H1 (cell line): ENCODE results near the gene ARHGEF40. TPM values are rescaled to one million over a fixed set of nuclear protein-coding genes. Genes with fewer than 3 reads are reported as not detected.

ENCODE experiments used
- CTCF ChIA-PET: fragments of 300-600 bp; sonication (Branson Sonifier 250); formaldehyde crosslinking; loops from one replicate; lab custom pipeline; 2021; ENCODE audit not compliant: partially characterized antibody; lab: Charles Lee
- POLR2A ChIA-PET: fragments of 300-600 bp; sonication (Branson Sonifier 250); formaldehyde crosslinking; loops from one replicate; lab custom pipeline; 2021; ENCODE audit warnings: inconsistent platforms; ENCODE audit not compliant: partially characterized antibody; lab: Charles Lee
- DNase-seq, 2 experiments: peaks; one replicate each; pipeline versions ENCODE4 v3.0.0 to v3.0.0-alpha.2; 2010 to 2022; ENCODE audit warnings: low spot score in 2 of 2, low read depth in 1 of 2, mixed read lengths in 1 of 2
- FAIRE-seq: peaks from 2 replicates; lab custom pipeline; 2011; peaks lifted over from hg19 to GRCh38; lab: Jason Lieb, UNC
- H2AFZ ChIP-seq: 2 replicates; pipeline ENCODE4 v1.8.1; 2012; ENCODE audit warnings: low read length, inconsistent platforms
- H2AK5ac ChIP-seq: 2 replicates; pipeline ENCODE4 v1.6.1; 2013; ENCODE audit warnings: low read depth, low read length
- H2BK120ac ChIP-seq: replicated peaks from 2 replicates; pipeline ENCODE3; 2013; ENCODE audit warnings: low read depth, low read length, inconsistent platforms
- H2BK12ac ChIP-seq: 2 replicates; pipeline ENCODE4 v1.6.1; 2013; ENCODE audit warnings: low read depth, low read length
- H2BK15ac ChIP-seq: 2 replicates; pipeline ENCODE4 v1.6.1; 2013; ENCODE audit warnings: low read length
- H2BK20ac ChIP-seq: 2 replicates; pipeline ENCODE4 v1.6.1; 2013; ENCODE audit warnings: low read length
- H2BK5ac ChIP-seq: 2 replicates; pipeline ENCODE4 v1.6.1; 2013; ENCODE audit warnings: low read depth, low read length
- H3K14ac ChIP-seq: 2 replicates; pipeline ENCODE4 v1.6.1; 2013; ENCODE audit warnings: inconsistent platforms; ENCODE audit not compliant: insufficient read length
- H3K18ac ChIP-seq: 2 replicates; pipeline ENCODE4 v1.6.1; 2013; ENCODE audit warnings: low read length; ENCODE audit errors: extremely low read depth
- H3K23ac ChIP-seq: 2 replicates; pipeline ENCODE4 v1.6.1; 2013; ENCODE audit warnings: inconsistent platforms; ENCODE audit not compliant: insufficient read length
- H3K23me2 ChIP-seq: 2 replicates; pipeline ENCODE4 v1.6.1; 2013; ENCODE audit warnings: low read depth, low read length
- H3K27ac ChIP-seq: 2 replicates; pipeline ENCODE4 v1.6.1; 2011; ENCODE audit warnings: low read depth, low read length, inconsistent platforms
- H3K27me3 ChIP-seq, 4 experiments: replicated peaks in 1 of 4; 1 replicate in 1 of 4; 2 replicates in 3 of 4; pipeline versions ENCODE4 v1.6.1 to v1.8.1; 2011 to 2013; ENCODE audit warnings: low read length in 3 of 4, mild to moderate bottlenecking in 3 of 4, inconsistent platforms in 2 of 4, mixed read lengths in 2 of 4, moderate library complexity in 1 of 4; ENCODE audit not compliant: control insufficient read depth in 3 of 4, insufficient read depth in 3 of 4; ENCODE audit errors: extremely low read depth in 1 of 4
- H3K36me3 ChIP-seq, 4 experiments: 2 replicates each; pipeline versions ENCODE4 v1.6.1 to v1.8.1; 2011 to 2013; ENCODE audit warnings: mild to moderate bottlenecking in 4 of 4, low read length in 3 of 4, moderate library complexity in 2 of 4, control low read depth in 1 of 4, inconsistent platforms in 1 of 4; ENCODE audit not compliant: insufficient read depth in 4 of 4, control insufficient read depth in 2 of 4
- H3K4ac ChIP-seq: replicated peaks from 2 replicates; pipeline ENCODE3; 2013; ENCODE audit warnings: low read length, low read depth, mixed read lengths, inconsistent platforms; ENCODE audit not compliant: insufficient read length
- H3K4me1 ChIP-seq, 4 experiments: replicated peaks in 1 of 4; 1 replicate in 1 of 4; 2 replicates in 3 of 4; pipeline versions ENCODE4 v1.6.1 to v1.8.1; 2011 to 2013; ENCODE audit warnings: low read length in 3 of 4, inconsistent platforms in 2 of 4, mixed read lengths in 1 of 4; ENCODE audit not compliant: insufficient read depth in 4 of 4, control insufficient read depth in 3 of 4
- H3K4me2 ChIP-seq, 2 experiments: 2 replicates each; pipeline versions ENCODE4 v1.6.1 to v1.8.1; 2011 to 2013; ENCODE audit warnings: low read depth in 2 of 2, low read length in 2 of 2, control low read depth in 1 of 2, inconsistent platforms in 1 of 2, mild to moderate bottlenecking in 1 of 2; ENCODE audit not compliant: insufficient read depth in 1 of 2
- H3K4me3 ChIP-seq, 4 experiments: fragments of 200-600, 300-600 bp in 1 of 4; sonication (generic), shearing (Covaris generic), sonication (Bioruptor Twin) in 1 of 4; 2 replicates each; pipeline versions ENCODE4 v1.5.1 to v1.8.1; 2011 to 2016; ENCODE audit warnings: low read length in 4 of 4, low read depth in 3 of 4, control low read depth in 2 of 4, inconsistent platforms in 2 of 4, mild to moderate bottlenecking in 2 of 4, mixed read lengths in 1 of 4, moderate library complexity in 1 of 4; ENCODE audit not compliant: insufficient read depth in 2 of 4; ENCODE audit errors: extremely low read depth in 1 of 4
- H3K56ac ChIP-seq: replicated peaks from 2 replicates; pipeline ENCODE3; 2013; ENCODE audit warnings: low read depth, mild to moderate bottlenecking, mixed read lengths, low read length, inconsistent platforms; ENCODE audit not compliant: insufficient read length
- H3K79me1 ChIP-seq: 2 replicates; pipeline ENCODE4 v1.6.1; 2013; ENCODE audit warnings: low read depth, low read length, control low read depth
- H3K79me2 ChIP-seq, 2 experiments: 2 replicates each; pipeline versions ENCODE4 v1.6.1 to v1.8.1; 2012 to 2013; ENCODE audit warnings: low read length in 2 of 2, mild to moderate bottlenecking in 2 of 2, inconsistent platforms in 1 of 2; ENCODE audit not compliant: insufficient read depth in 2 of 2, control insufficient read depth in 1 of 2
- H3K9ac ChIP-seq, 4 experiments: replicated peaks in 1 of 4; 1 replicate in 1 of 4; 2 replicates in 3 of 4; pipeline versions ENCODE4 v1.6.1 to v1.8.1; 2011 to 2013; ENCODE audit warnings: low read depth in 3 of 4, low read length in 3 of 4, control low read depth in 2 of 4, mild to moderate bottlenecking in 2 of 4, moderate library complexity in 2 of 4, inconsistent platforms in 1 of 4; ENCODE audit errors: extremely low read depth in 1 of 4
- H3K9me3 ChIP-seq, 2 experiments: 2 replicates each; pipeline versions ENCODE4 v1.6.1 to v1.8.1; 2012 to 2013; ENCODE audit warnings: mild to moderate bottlenecking in 2 of 2, moderate library complexity in 2 of 2, control low read depth in 1 of 2, inconsistent platforms in 1 of 2, low read depth in 1 of 2, low read length in 1 of 2, mixed read lengths in 1 of 2; ENCODE audit not compliant: insufficient read depth in 2 of 2
- H4K20me1 ChIP-seq, 2 experiments: replicated peaks in 1 of 2; 2 replicates each; pipeline versions ENCODE3 to v1.8.1; 2011 to 2013; ENCODE audit warnings: inconsistent platforms in 2 of 2, low read length in 2 of 2, mild to moderate bottlenecking in 1 of 2; ENCODE audit not compliant: insufficient read depth in 2 of 2, control insufficient read depth in 1 of 2
- H4K5ac ChIP-seq: 2 replicates; pipeline ENCODE4 v1.6.1; 2013; ENCODE audit warnings: low read length, low read depth, mixed read lengths, inconsistent platforms; ENCODE audit not compliant: insufficient read length
- H4K8ac ChIP-seq: 2 replicates; pipeline ENCODE4 v1.8.0; 2013; ENCODE audit warnings: mild to moderate bottlenecking, moderate library complexity, low read length, inconsistent platforms; ENCODE audit not compliant: insufficient read depth; ENCODE audit errors: extremely low read depth
- H4K91ac ChIP-seq: replicated peaks from 2 replicates; pipeline ENCODE3; 2013; ENCODE audit warnings: low read length, mixed read lengths, inconsistent platforms; ENCODE audit not compliant: insufficient read length
- CBX8 ChIP-seq: fragments of 300-800, 300-1000 bp; sonication (generic); IDR thresholded peaks from 2 replicates; pipeline ENCODE4 v1.7.1; 2016; ENCODE audit warnings: low read depth, low read length, borderline replicate concordance
- CHD1 ChIP-seq: IDR thresholded peaks from 2 replicates; pipeline ENCODE4 v1.6.1; 2012; ENCODE audit warnings: low read depth, low read length, improper control_type of control experiment
- EZH2 ChIP-seq: fragments of 200-600 bp; sonication (generic); IDR thresholded peaks from 2 replicates; pipeline ENCODE4 v1.7.1; 2012; ENCODE audit warnings: low read depth, mild to moderate bottlenecking, moderate library complexity, low read length, inconsistent platforms; ENCODE audit not compliant: severe bottlenecking
- HDAC6 ChIP-seq: IDR thresholded peaks from one replicate; pipeline ENCODE4 v1.7.1; 2012; ENCODE audit warnings: low read depth, mild to moderate bottlenecking, inconsistent platforms, low read length, moderate library complexity
- JUND ChIP-seq: IDR thresholded peaks from 2 replicates; pipeline ENCODE4 v1.6.1; 2011; ENCODE audit warnings: mild to moderate bottlenecking, improper control_type of control experiment, low read length
- KDM1A ChIP-seq: fragments of 200-600, 300-600 bp; sonication (generic); IDR thresholded peaks from 2 replicates; pipeline ENCODE4 v1.7.1; 2016; ENCODE audit warnings: mild to moderate bottlenecking, low read length, borderline replicate concordance
- PHF8 ChIP-seq: fragments of 200-600 bp; sonication (generic); conservative IDR thresholded peaks from 2 replicates; pipeline ENCODE4 v1.7.1; 2012; ENCODE audit warnings: low read depth, mild to moderate bottlenecking, inconsistent platforms, low read length, moderate library complexity
- POLR2A ChIP-seq, 2 experiments: IDR thresholded peaks; 1 replicate in 1 of 2; 2 replicates in 1 of 2; pipeline ENCODE4 v1.6.1; 2011; ENCODE audit warnings: low read depth in 2 of 2, low read length in 2 of 2, mild to moderate bottlenecking in 2 of 2; ENCODE audit errors: control extremely low read depth in 1 of 2
- RBBP5 ChIP-seq: IDR thresholded peaks from 2 replicates; pipeline ENCODE4 v1.7.1; 2012; ENCODE audit warnings: low read depth, mild to moderate bottlenecking, inconsistent platforms, low read length, moderate library complexity, borderline replicate concordance
- SAP30 ChIP-seq: fragments of 300-600 bp; sonication (generic); IDR thresholded peaks from 2 replicates; pipeline ENCODE4 v1.7.1; 2012; ENCODE audit warnings: low read length, moderate library complexity, mild to moderate bottlenecking, inconsistent platforms; ENCODE audit not compliant: insufficient read depth, insufficient replicate concordance
- SIRT6 ChIP-seq: IDR thresholded peaks from one replicate; pipeline ENCODE4 v1.7.1; 2012; ENCODE audit warnings: low read length, inconsistent platforms
- SP2 ChIP-seq: IDR thresholded peaks from 2 replicates; pipeline ENCODE4 v1.6.1; 2012; ENCODE audit warnings: mild to moderate bottlenecking, low read length, inconsistent platforms
- TEAD4 ChIP-seq: IDR thresholded peaks from 2 replicates; pipeline ENCODE4 v1.6.1; 2012; ENCODE audit warnings: low read depth, low read length, inconsistent platforms, mixed read lengths
- whole genome bisulfite sequencing, 2 experiments: shearing (Covaris generic) in 1 of 2; methylation state at CpG; one replicate each; pipeline versions ENCODE4 v1.1.6 to v1.1.7; 2013 to 2015; ENCODE audit warnings: low lambda C conversion rate in 2 of 2, mixed read lengths in 2 of 2, inconsistent platforms in 1 of 2, low coverage in 1 of 2, missing lambda C conversion rate in 1 of 2; ENCODE audit not compliant: insufficient replicate concordance in 2 of 2, insufficient coverage in 1 of 2, insufficient read length in 1 of 2; ENCODE audit errors: extremely low coverage in 1 of 2, missing lambda C conversion rate in 1 of 2; 5-methylcytosine and 5-hydroxymethylcytosine counted together
- polyA plus RNA-seq, 7 experiments: library from polyadenylated mRNA; depleted of rRNA in 3 of 7; stranded (reverse) in 5 of 7; unstranded in 2 of 7; fragments of >200 nt in 5 of 7; fragments of 200-250 nt in 2 of 7; gene quantifications; 1 replicate in 5 of 7; 2 replicates in 1 of 7; 4 replicates in 1 of 7; pipeline versions ENCODE4 v1.2.1 to v1.2.3, GENCODE V29; 2011 to 2013; ENCODE audit warnings: missing spikeins in 2 of 7, mixed read lengths in 2 of 7
- total RNA-seq: library from RNA; stranded (reverse); fragmentation: NEBNext Ultra II Directional; extraction: Animal tissue kit (Norgen Biotek cat#: 25700); gene quantifications from 2 replicates; pipeline ENCODE4 v1.2.1, GENCODE V29; 2021
- TF ChIP-seq, protein P1 (sequence below): IDR thresholded peaks from 2 replicates; pipeline ENCODE4 v1.6.1; 2011; ENCODE audit warnings: low read length, improper control_type of control experiment

ARHGEF40 gene
- total and polyA plus RNA-seq, 2 of the 8 experiments (the other 6 are each of a cell fraction or from before 2014, with no cell fraction given), result 53.1 to 101 TPM

DNA sequence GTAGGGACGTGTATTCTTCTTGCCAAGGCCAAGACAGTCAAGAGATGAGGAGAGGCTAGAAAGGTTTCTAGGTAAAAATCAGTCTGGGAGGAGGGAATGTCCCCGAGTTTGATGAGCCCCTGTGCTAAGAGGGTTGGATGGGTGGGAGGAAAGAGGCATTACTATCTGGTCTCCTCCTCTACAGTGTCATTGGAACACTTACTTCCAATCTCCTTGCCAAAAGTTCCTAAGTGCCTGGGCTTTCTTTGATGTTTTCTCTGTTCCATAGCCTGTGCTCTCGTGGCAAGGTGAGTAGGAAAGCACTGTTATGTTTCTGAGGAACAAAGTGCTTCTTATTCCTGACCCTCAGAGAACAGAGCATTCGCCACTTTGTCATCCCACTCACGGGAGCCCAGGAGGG is 35.4 kb upstream of the ARHGEF40 start, which contains the start of gene RNASE13:
Gene RNASE13, minus strand, starts transcription at position 101 of the 400 bp plus-strand sequence. CDS start 519 bp downstream, outside the sequence.
- CTCF ChIA-PET, result interaction anchor here (1.0 to 8.8 kb wide), 6 partner anchors 15 to 85 kb away, joined by 3 to 152 read pairs (median 4); no protein-coding TSS in a partner anchor
- Histone ChIP-seq H2AK5ac (no peak within 1 kb of the TSS), H3K27me3 (no peaks in the 10 kb centered on the region), H3K56ac (no peak within 1 kb of the TSS), H3K79me2 (no peaks in the 10 kb centered on the region), H3K9ac (no peak within 1 kb of the TSS), H2BK12ac (no peak within 1 kb of the TSS), H3K18ac (no peak within 1 kb of the TSS), H2BK15ac (no peak within 1 kb of the TSS), H4K8ac (no peak within 1 kb of the TSS), H3K4me1 (peaks cover 6 to 9% (median 7%) of the 10 kb centered on the region in 4 experiments; a peak in 6 of 7 replicates), H3K27ac (no peak within 1 kb of the TSS), H3K36me3 (no peaks in the 10 kb centered on the region), H3K23ac (no peak within 1 kb of the TSS), H4K91ac (no peak within 1 kb of the TSS), H4K5ac (no peak within 1 kb of the TSS), H3K14ac (no peak within 1 kb of the TSS), H3K23me2 (peaks cover 2% of the 10 kb centered on the region; the same call in 1 of the 2 replicates), H3K4me3 (no peak within 1 kb of the TSS), H2AFZ (no peak within 1 kb of the TSS), H2BK20ac (no peak within 1 kb of the TSS), H3K4me2 (no peak within 1 kb of the TSS), H2BK120ac (no peak within 1 kb of the TSS), H3K4ac (no peak within 1 kb of the TSS), H4K20me1 (no peaks in the 10 kb centered on the region), H2BK5ac (no peak within 1 kb of the TSS), H3K9me3 (no peaks in the 10 kb centered on the region), H3K79me1 (no peaks in the 10 kb centered on the region)
- FAIRE-seq (no peak), DNase-seq (no peak)
- POLR2A ChIA-PET, result interaction anchor here (0.7 to 2.2 kb wide), 3 partner anchors 9 to 15 kb away, joined by 3 to 9 read pairs (median 4); no protein-coding TSS in a partner anchor
- WGBS, 2 experiments, result 92% methylated on average over 5 of the region's 5 CpGs; no CpG with 5 or more reads in 1 of the 2 experiments
- TF ChIP-seq EZH2 (no peak), CHD1 (no peak), TEAD4 (no peak), POLR2A (IDR thresholded peaks at IDR 0.05; ENCODE audit: control extremely low read depth in 1 of 2, low read depth in 2 of 2, low read length in 2 of 2) (no peak), PHF8 (no peak), CBX8 (no peak), RBBP5 (no peak), HDAC6 (no peak), KDM1A (no peak), SIRT6 (no peak), SAP30 (no peak), JUND (no peak), SP2 (no peak)
- TF ChIP-seq, protein P1, sequence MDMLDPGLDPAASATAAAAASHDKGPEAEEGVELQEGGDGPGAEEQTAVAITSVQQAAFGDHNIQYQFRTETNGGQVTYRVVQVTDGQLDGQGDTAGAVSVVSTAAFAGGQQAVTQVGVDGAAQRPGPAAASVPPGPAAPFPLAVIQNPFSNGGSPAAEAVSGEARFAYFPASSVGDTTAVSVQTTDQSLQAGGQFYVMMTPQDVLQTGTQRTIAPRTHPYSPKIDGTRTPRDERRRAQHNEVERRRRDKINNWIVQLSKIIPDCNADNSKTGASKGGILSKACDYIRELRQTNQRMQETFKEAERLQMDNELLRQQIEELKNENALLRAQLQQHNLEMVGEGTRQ, result no peak
